Heart left ventricle (tissue), 16 donors: ENCODE results near the gene INHBC. TPM values are rescaled to one million over a fixed set of nuclear protein-coding genes. Genes with fewer than 3 reads are reported as not detected.

Experiments used
- ATAC-seq, 4 donors: fragments of 200-7000 bp; cut with Tn5 transposase; one replicate each; pipeline ENCODE4 v1.9.1; 2020 to 2022; ENCODE audit warnings: moderate library complexity in 4 of 4, mild to moderate bottlenecking in 3 of 4, moderate number of reproducible peaks in 1 of 4
- DNase-seq, 5 donors: peaks; one replicate each; pipeline ENCODE4 v3.0.0-alpha.2; 2020
- H3K27ac ChIP-seq, 12 donors: fragments of 200-600 bp; sonication (generic) in 4 of 12; one replicate each; pipeline versions ENCODE4 v1.5.0 to v1.8.0; 2016 to 2022; ENCODE audit warnings: mild to moderate bottlenecking in 2 of 12
- H3K27me3 ChIP-seq, 9 donors: fragments of 200-600 bp; sonication (generic) in 2 of 9; one replicate each; pipeline versions ENCODE4 v1.5.1 to v1.8.0; 2016 to 2022; ENCODE audit warnings: mild to moderate bottlenecking in 3 of 9
- H3K36me3 ChIP-seq, 9 donors: fragments of 200-600 bp; sonication (generic) in 2 of 9; one replicate each; pipeline versions ENCODE4 v1.5.0 to v1.8.0; 2018 to 2022; ENCODE audit warnings: mild to moderate bottlenecking in 2 of 9
- H3K4me1 ChIP-seq, 12 donors: fragments of 200-600 bp; sonication (generic) in 4 of 12; one replicate each; pipeline versions ENCODE4 v1.5.0 to v1.8.0; 2016 to 2022; ENCODE audit warnings: mild to moderate bottlenecking in 3 of 12
- H3K4me3 ChIP-seq, 12 donors: fragments of 200-600 bp; sonication (generic) in 4 of 12; one replicate each; pipeline versions ENCODE4 v1.5.0 to v1.8.0; 2017 to 2022; ENCODE audit warnings: mild to moderate bottlenecking in 9 of 12, moderate library complexity in 4 of 12
- H3K9me3 ChIP-seq, 12 donors: fragments of 200-600 bp; sonication (generic) in 4 of 12; one replicate each; pipeline versions ENCODE4 v1.5.0 to v1.8.0; 2016 to 2022; ENCODE audit warnings: mild to moderate bottlenecking in 1 of 12
- CTCF ChIP-seq, 12 donors: fragments of 200-600 bp; sonication (generic) in 4 of 12; IDR thresholded peaks; one replicate each; pipeline versions ENCODE4 v1.5.0 to v1.8.0; 2018 to 2022; ENCODE audit warnings: antibody characterized with exemption in 12 of 12, mild to moderate bottlenecking in 5 of 12
- POLR2A ChIP-seq, 2 donors: fragments of 450-650 bp; IDR thresholded peaks; one replicate each; pipeline ENCODE4 v1.6.1; 2017; ENCODE audit warnings: antibody characterized with exemption in 2 of 2, mild to moderate bottlenecking in 2 of 2, moderate library complexity in 2 of 2
- WGBS, 4 donors: extraction: QIAGEN DNeasy Blood & Tissue Kit in 2 of 4; methylation state at CpG; one replicate each; pipeline versions ENCODE4 v1.1.5 to v1.1.7; 2013 to 2018; 5-methylcytosine and 5-hydroxymethylcytosine counted together
- intact Hi-C, 10 donors: fragments of 100-400 bp; cut with DNase I; formaldehyde crosslinking; loops; one replicate each; pipeline versions ENCODE4 v1.11.1 to v1.14.2; 2022
- polyA plus RNA-seq, 2 donors: library from polyadenylated mRNA; stranded (reverse); fragments of 200-250 nt; gene quantifications; one replicate each; pipeline ENCODE4 v1.2.3, GENCODE V29; 2013
- total RNA-seq, 9 donors: library from RNA; depleted of rRNA in 2 of 9; stranded (reverse); fragments of >200 nt in 2 of 9; fragmentation: NEBNext Ultra II Directional in 3 of 9; extraction: Animal tissue kit (Norgen Biotek cat#: 25700) in 3 of 9; gene quantifications; one replicate each; pipeline versions ENCODE4 v1.1.0 to v1.2.4, GENCODE V29; 2016 to 2023
- donor health status: ischemic (EF 13 %, LVEDD 7.1; RV severe dilation, severe dysfunction).
- donor health status: healthy with polysubstance abuse.
- donor health status: DM: no; HTN: yes; CAD: no.
- donor health status: DM: no; HTN: no; CAD: no.
- donor health status: ischemic (EF 25% LVEDD 6.9; RV normal size, moderate dysfunction).
- donor health status: ischemic (EF 25% LVEDD 5.7; RV mildly dilated, moderate dysfunction).
- donor health status: healthy.
- donor health status: DM: yes; HTN: yes; CAD: no.
- donor health status: ischemic (EF 35%, LVEDD 5.7; RV mildly dilated, moderate dysfunction).
- donor health status: nonischemic (EF 11% LVEDD 7.7; RV severe dilation, severe dysfunction).
- donor health status: DM: yes; HTN: yes; CAD: no.
- donor health status: PGD.
- donor health status: ischemic (EF 29% LVEDD 5.4; RV normal size, mild dysfunction).
- donor health status: nonischemic (EF 23%, LVEDD 6.1; RV moderate dilation, normal function).

INHBC gene
- total and polyA plus RNA-seq, 11 donors = 0.03 to 0.27 TPM; not detected in 9

GRCh38 chr12:57475271-57476161, 40.9 kb downstream of the INHBC start:
- Histone ChIP-seq H3K27me3 (peaks cover 14 to 63% (median 39%) of the 10 kb centered on the region in 9 donors), H3K27ac (peak overlapping the region in 1 of 12 donors; percentile 94), H3K4me1 (peaks cover 0 to 50% (median 15%) of the 10 kb centered on the region in 12 donors), H3K9me3 (no peaks in the 10 kb centered on the region), H3K36me3 (peaks cover 0 to 48% (median 0%) of the 10 kb centered on the region in 9 donors), H3K4me3 (peak overlapping the region; percentile 6 to 68 (median 39))
- 5 to 12% (median 10%) methylated on average over 55 to 84 of the region's 84 CpGs for whole genome bisulfite sequencing, 4 donors
- DNase-seq (peak in 1 of 5 donors; percentile 23), ATAC-seq (peak in 3 of 4 donors; percentile 32 to 38 (median 35))
- intact Hi-C loops = no loop called here
- TF ChIP-seq POLR2A (IDR thresholded peaks at IDR 0.05) (no peak), CTCF (IDR thresholded peaks at IDR 0.05) (no peak)

- H3K9me3 ChIP-seq = no peaks in the 10 kb centered on the region
- 19 to 58% (median 25%) methylated on average over 10 to 29 of the region's 29 CpGs for WGBS, 4 donors
- H3K4me3 ChIP-seq = peak overlapping the region in 11 of 12 donors; percentile 6 to 68 (median 40)
- ATAC-seq = peak in 1 of 4 donors; percentile 7
- H3K27ac ChIP-seq = peak overlapping the region in 4 of 12 donors; percentile 18 to 94 (median 54)
- no peak for DNase-seq
- intact Hi-C loops = no loop called here
- H3K4me1 ChIP-seq = peaks cover 0 to 57% (median 15%) of the 10 kb centered on the region in 12 donors
- peaks cover 14 to 63% (median 37%) of the 10 kb centered on the region in 9 donors for H3K27me3 ChIP-seq
- TF ChIP-seq POLR2A (IDR thresholded peaks at IDR 0.05) (no peak), CTCF (IDR thresholded peaks at IDR 0.05) (peak in 1 of 12 donors; percentile 35)
- peaks cover 0 to 40% (median 0%) of the 10 kb centered on the region in 9 donors for H3K36me3 ChIP-seq
Observed at GRCh38 chr12:57476162-57476992, 41.8 kb downstream of the INHBC start.

- 76 to 92% (median 85%) methylated on average over 15 of the region's 15 CpGs for WGBS, 4 donors
- ATAC-seq = no peak
- H3K27me3 ChIP-seq = peaks cover 14 to 63% (median 35%) of the 10 kb centered on the region in 9 donors
- H3K36me3 ChIP-seq = peaks cover 0 to 32% (median 0%) of the 10 kb centered on the region in 9 donors
- intact Hi-C loops = no loop called here
- DNase-seq = no peak
- H3K9me3 ChIP-seq = no peaks in the 10 kb centered on the region
- peak overlapping the region in 8 of 12 donors; percentile 18 to 94 (median 39) for H3K27ac ChIP-seq
- H3K4me3 ChIP-seq = peak overlapping the region in 10 of 12 donors; percentile 8 to 68 (median 40)
- H3K4me1 ChIP-seq = peaks cover 0 to 57% (median 15%) of the 10 kb centered on the region in 12 donors
- no peak for TF ChIP-seq POLR2A (IDR thresholded peaks at IDR 0.05)
- TF ChIP-seq CTCF (IDR thresholded peaks at IDR 0.05) = no peak
Observed at GRCh38 chr12:57476993-57477709, 42.6 kb downstream of the INHBC start.
